Spleen (tissue), 11 donors: ENCODE measurements around the gene PDGFC. TPM values are rescaled to one million over a fixed set of nuclear protein-coding genes. Genes with fewer than 3 reads are reported as not detected.

Experiments
- DNase-seq: peaks from one replicate; pipeline ENCODE4 v3.0.0-alpha.2; 2020
- H3K27ac ChIP-seq, 8 donors: fragments of 200-600 bp; sonication (generic) in 7 of 8; 1 replicate in 4 of 8; 2 replicates in 4 of 8; pipeline versions ENCODE4 v1.5.0 to v1.8.0; 2016 to 2021; ENCODE audit warnings: inconsistent platforms in 4 of 8, mild to moderate bottlenecking in 4 of 8, moderate library complexity in 1 of 8
- H3K27me3 ChIP-seq, 7 donors: fragments of 200-600 bp; sonication (generic) in 6 of 7; replicated peaks in 1 of 7; 1 replicate in 4 of 7; 2 replicates in 3 of 7; pipeline versions ENCODE4 v1.5.0 to v1.8.0; 2016 to 2021; ENCODE audit warnings: inconsistent platforms in 3 of 7, mild to moderate bottlenecking in 1 of 7
- H3K36me3 ChIP-seq, 6 donors: fragments of 200-600 bp; sonication (generic) in 5 of 6; 1 replicate in 4 of 6; 2 replicates in 2 of 6; pipeline versions ENCODE4 v1.5.0 to v1.8.0; 2016 to 2021; ENCODE audit warnings: inconsistent platforms in 2 of 6
- H3K4me1 ChIP-seq, 6 donors: fragments of 200-600 bp; sonication (generic) in 5 of 6; 1 replicate in 3 of 6; 2 replicates in 3 of 6; pipeline versions ENCODE4 v1.5.0 to v1.8.0; 2016 to 2021; ENCODE audit warnings: inconsistent platforms in 3 of 6
- H3K4me3 ChIP-seq, 8 donors: fragments of 200-600 bp; sonication (generic) in 7 of 8; 1 replicate in 4 of 8; 2 replicates in 4 of 8; pipeline versions ENCODE4 v1.5.0 to v1.8.0; 2016 to 2021; ENCODE audit warnings: inconsistent platforms in 4 of 8, mild to moderate bottlenecking in 4 of 8, moderate library complexity in 2 of 8
- H3K9me3 ChIP-seq, 8 donors: fragments of 200-600 bp; sonication (generic) in 7 of 8; 1 replicate in 4 of 8; 2 replicates in 4 of 8; pipeline versions ENCODE4 v1.5.0 to v1.8.0; 2016 to 2021; ENCODE audit warnings: inconsistent platforms in 4 of 8
- POLR2A ChIP-seq, 3 donors: fragments of 450-650 bp; IDR thresholded peaks; one replicate each; pipeline ENCODE4 v1.5.1; 2017; ENCODE audit warnings: antibody characterized with exemption in 3 of 3, mild to moderate bottlenecking in 1 of 3
- POLR2AphosphoS5 ChIP-seq, 3 donors: sonication (generic); formaldehyde crosslinking; IDR thresholded peaks; one replicate each; pipeline ENCODE4 v1.5.1; 2017; ENCODE audit warnings: antibody characterized with exemption in 3 of 3
- WGBS, 5 donors: extraction: QIAGEN DNeasy Blood & Tissue Kit in 3 of 5; methylation state at CpG; one replicate each; pipeline versions ENCODE4 v1.1.5 to v1.1.7; 2013 to 2018; 5-methylcytosine and 5-hydroxymethylcytosine counted together
- intact Hi-C: fragments of 100-400 bp; cut with DNase I; formaldehyde crosslinking; loops from one replicate; pipeline ENCODE4 v1.15.0; 2023; ENCODE audit warnings: low total_unique reads
- polyA plus RNA-seq, 3 donors: library from polyadenylated mRNA; stranded (reverse); fragments of 200-250 nt; gene quantifications; one replicate each; pipeline ENCODE4 v1.2.1, GENCODE V29; 2013
- total RNA-seq, 7 donors: library from RNA; depleted of rRNA in 3 of 7; stranded (reverse); fragments of >200 nt in 3 of 7; fragmentation: NEBNext Ultra II Directional in 4 of 7; extraction: Animal tissue kit (Norgen Biotek cat#: 25700) in 4 of 7; gene quantifications; one replicate each; pipeline versions ENCODE4 v1.1.0 to v1.2.1, GENCODE V29; 2016 to 2021
- TF ChIP-seq, protein P1 (sequence below), 11 experiments: fragments of 200-600 bp in 7 of 11; fragments of 450-650 bp in 4 of 11; sonication (generic) in 4 of 11; IDR thresholded peaks in 8 of 11; conservative IDR thresholded peaks in 3 of 11; 1 replicate in 7 of 11; 2 replicates in 4 of 11; pipeline versions ENCODE4 v1.4.0 to v1.8.0; 2016 to 2021; ENCODE audit warnings: antibody characterized with exemption in 11 of 11, inconsistent platforms in 4 of 11, mild to moderate bottlenecking in 1 of 11
- donor health status: healthy with polysubstance abuse.
- donor health status: DM: no; HTN: no; CAD: no; lungs with moderate emphysema.
- donor health status: DM: no; HTN: no; CAD: no.
- donor health status: Bipolar disorder and iron deficiency.
- donor health status: healthy.
- donor health status: DM: no; HTN: no; CAD: no.
- donor health status: DM: yes; HTN: yes; CAD: no.

PDGFC gene
- total and polyA plus RNA-seq, 10 donors = 1.6 to 24.7 (median 14.8) TPM

DNA sequence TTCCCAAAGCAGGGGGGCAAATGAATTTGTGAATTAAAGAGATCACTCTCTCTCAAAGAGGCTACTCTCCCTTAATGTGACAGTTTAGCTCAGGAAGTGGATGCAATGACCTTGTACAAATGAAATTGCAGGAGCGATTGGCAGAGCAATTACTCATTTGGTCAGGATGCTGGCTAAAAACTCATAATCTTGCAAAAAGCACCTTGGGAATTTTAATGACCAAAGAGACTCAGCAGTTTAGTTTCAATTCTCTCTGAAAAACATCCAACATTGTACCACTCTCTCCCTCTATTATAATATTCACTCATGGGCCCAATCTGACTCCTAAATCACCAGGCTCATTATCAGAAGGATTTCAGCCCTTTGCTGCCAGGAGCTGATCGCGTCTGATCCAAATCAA is 26.1 kb downstream of the PDGFC start:
- intact Hi-C loops = no loop called here
- TF ChIP-seq POLR2A (IDR thresholded peaks at IDR 0.05) = no peak
- no peak for TF ChIP-seq POLR2AphosphoS5 (IDR thresholded peaks at IDR 0.05)
- TF ChIP-seq, protein P1, sequence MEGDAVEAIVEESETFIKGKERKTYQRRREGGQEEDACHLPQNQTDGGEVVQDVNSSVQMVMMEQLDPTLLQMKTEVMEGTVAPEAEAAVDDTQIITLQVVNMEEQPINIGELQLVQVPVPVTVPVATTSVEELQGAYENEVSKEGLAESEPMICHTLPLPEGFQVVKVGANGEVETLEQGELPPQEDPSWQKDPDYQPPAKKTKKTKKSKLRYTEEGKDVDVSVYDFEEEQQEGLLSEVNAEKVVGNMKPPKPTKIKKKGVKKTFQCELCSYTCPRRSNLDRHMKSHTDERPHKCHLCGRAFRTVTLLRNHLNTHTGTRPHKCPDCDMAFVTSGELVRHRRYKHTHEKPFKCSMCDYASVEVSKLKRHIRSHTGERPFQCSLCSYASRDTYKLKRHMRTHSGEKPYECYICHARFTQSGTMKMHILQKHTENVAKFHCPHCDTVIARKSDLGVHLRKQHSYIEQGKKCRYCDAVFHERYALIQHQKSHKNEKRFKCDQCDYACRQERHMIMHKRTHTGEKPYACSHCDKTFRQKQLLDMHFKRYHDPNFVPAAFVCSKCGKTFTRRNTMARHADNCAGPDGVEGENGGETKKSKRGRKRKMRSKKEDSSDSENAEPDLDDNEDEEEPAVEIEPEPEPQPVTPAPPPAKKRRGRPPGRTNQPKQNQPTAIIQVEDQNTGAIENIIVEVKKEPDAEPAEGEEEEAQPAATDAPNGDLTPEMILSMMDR (IDR thresholded peaks at IDR 0.05 in 8 of 11, conservative IDR thresholded peaks at IDR 0.05 in 3 of 11) = no peak
- Histone ChIP-seq H3K4me3 (no peak overlapping the region), H3K36me3 (no peaks in the 10 kb centered on the region), H3K27ac (no peak overlapping the region), H3K27me3 (no peaks in the 10 kb centered on the region), H3K9me3 (no peaks in the 10 kb centered on the region), H3K4me1 (no peaks in the 10 kb centered on the region)
- 56 to 70% (median 67%) methylated on average over 3 of the region's 3 CpGs for WGBS, 5 donors
- DNase-seq = no peak

DNA sequence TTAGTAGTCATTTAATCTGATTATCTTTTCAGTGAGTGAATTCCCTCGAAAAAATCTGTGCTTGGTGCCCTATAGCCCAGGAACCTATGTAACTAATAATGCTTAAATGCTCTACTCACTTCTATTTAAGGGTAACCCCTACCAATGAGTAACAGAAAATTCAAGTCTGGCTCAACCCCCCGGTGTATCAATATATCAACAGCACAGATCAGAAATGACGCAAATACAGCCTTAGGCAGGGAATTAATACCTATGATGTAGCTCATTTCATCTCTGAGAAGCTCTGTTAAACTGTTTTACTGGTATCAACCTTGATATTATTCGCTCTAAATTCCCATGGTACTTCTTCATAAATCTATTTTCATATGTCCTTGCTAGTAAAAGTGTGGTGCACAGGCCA is 28.6 kb downstream of the PDGFC start:
- no peak for DNase-seq
- WGBS, 5 donors = 81 to 92% (median 88%) methylated on average over 4 of the region's 4 CpGs
- Histone ChIP-seq H3K27me3 (no peaks in the 10 kb centered on the region), H3K27ac (no peak overlapping the region), H3K4me3 (no peak overlapping the region), H3K36me3 (no peaks in the 10 kb centered on the region), H3K9me3 (no peaks in the 10 kb centered on the region), H3K4me1 (no peaks in the 10 kb centered on the region)
- intact Hi-C loops = no loop called here
- TF ChIP-seq POLR2A (IDR thresholded peaks at IDR 0.05) = no peak
- TF ChIP-seq, protein P1 (IDR thresholded peaks at IDR 0.05 in 8 of 11, conservative IDR thresholded peaks at IDR 0.05 in 3 of 11) = no peak
- TF ChIP-seq POLR2AphosphoS5 (IDR thresholded peaks at IDR 0.05) = no peak

DNA sequence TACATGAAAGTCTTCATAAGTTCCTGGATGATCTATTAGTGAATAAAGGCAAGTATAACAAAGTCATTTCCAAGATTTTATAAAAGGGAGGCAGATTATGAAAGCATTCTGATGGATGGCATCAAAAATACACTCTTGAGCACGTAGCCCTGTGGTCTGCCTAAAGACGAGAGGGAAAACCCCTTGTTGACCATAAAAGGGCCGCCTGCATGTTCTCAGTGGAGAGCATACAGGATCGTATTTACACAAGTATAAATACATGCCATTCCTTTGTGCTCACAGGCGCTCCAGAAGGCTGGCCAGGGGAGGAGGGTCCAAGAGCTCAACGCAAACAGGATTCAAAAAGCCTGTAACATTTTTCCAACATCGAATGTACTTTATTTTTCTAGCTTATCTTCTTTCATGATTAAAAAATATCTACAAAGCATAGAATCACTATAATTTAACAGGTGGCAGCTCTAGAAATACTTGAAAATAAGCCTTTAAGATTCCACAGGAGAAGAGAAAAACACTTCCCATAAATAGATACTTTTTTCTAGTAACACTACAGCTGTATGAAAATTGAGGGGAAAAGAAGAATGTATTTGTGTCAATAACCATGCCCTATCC is 29.6 kb downstream of the PDGFC start:
- Histone ChIP-seq H3K27me3 (no peaks in the 10 kb centered on the region), H3K36me3 (no peaks in the 10 kb centered on the region), H3K27ac (no peak overlapping the region), H3K4me1 (no peaks in the 10 kb centered on the region), H3K9me3 (no peaks in the 10 kb centered on the region), H3K4me3 (no peak overlapping the region)
- DNase-seq = no peak
- intact Hi-C loops = no loop called here
- TF ChIP-seq POLR2AphosphoS5 (IDR thresholded peaks at IDR 0.05) (no peak), POLR2A (IDR thresholded peaks at IDR 0.05) (no peak)
- TF ChIP-seq, protein P1 (IDR thresholded peaks at IDR 0.05 in 8 of 11, conservative IDR thresholded peaks at IDR 0.05 in 3 of 11) = no peak
- 43 to 63% (median 61%) methylated on average over 7 of the region's 7 CpGs for WGBS, 5 donors

DNA sequence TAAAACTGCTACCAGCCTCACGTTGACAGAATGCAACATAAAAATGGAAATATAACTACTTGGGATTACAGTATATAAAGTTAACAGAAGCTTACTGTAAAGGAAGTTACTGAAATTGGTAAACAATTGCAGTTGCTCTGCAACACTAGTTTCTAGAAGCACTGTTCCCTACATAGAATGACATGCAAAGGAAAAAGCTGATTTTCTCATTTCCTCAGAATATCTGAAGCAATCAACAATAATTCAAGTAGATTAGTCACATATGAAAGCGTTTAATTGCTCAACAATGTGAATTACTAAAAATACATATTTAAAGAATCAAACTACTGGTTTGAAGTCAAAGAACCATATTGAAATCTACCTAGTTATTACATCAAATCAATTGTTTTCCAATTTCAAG is 31.8 kb downstream of the PDGFC start:
- H3K4me3 ChIP-seq = no peak overlapping the region
- no peak for DNase-seq
- TF ChIP-seq POLR2A (IDR thresholded peaks at IDR 0.05) = no peak
- TF ChIP-seq POLR2AphosphoS5 (IDR thresholded peaks at IDR 0.05) = no peak
- TF ChIP-seq, protein P1 (IDR thresholded peaks at IDR 0.05 in 8 of 11, conservative IDR thresholded peaks at IDR 0.05 in 3 of 11) = no peak
- H3K27me3 ChIP-seq = no peaks in the 10 kb centered on the region
- H3K36me3 ChIP-seq = no peaks in the 10 kb centered on the region
- intact Hi-C loops = no loop called here
- no peaks in the 10 kb centered on the region for H3K9me3 ChIP-seq
- WGBS, 5 donors = 32 to 56% (median 43%) methylated on average over 2 of the region's 2 CpGs
- no peaks in the 10 kb centered on the region for H3K4me1 ChIP-seq
- peak overlapping the region in 3 of 8 donors; percentile 14 to 40 (median 32) for H3K27ac ChIP-seq
